A172 (cell line): ENCODE measurements around the gene SLIT3. TPM values are rescaled to one million over a fixed set of nuclear protein-coding genes. Genes with fewer than 3 reads are reported as not detected.

Experiments
- DNase-seq: peaks from one replicate; pipeline ENCODE4 v3.0.0-alpha.2; 2015; ENCODE audit warnings: low spot score
- total RNA-seq: library from RNA; depleted of rRNA; stranded (reverse); fragments of >200 nt; shearing (Covaris generic); gene quantifications from 2 replicates; pipeline ENCODE4 v1.2.3, GENCODE V29; 2014

SLIT3 gene
- total RNA-seq, 1 experiment from 2014 or later: 0.12 TPM

DNA sequence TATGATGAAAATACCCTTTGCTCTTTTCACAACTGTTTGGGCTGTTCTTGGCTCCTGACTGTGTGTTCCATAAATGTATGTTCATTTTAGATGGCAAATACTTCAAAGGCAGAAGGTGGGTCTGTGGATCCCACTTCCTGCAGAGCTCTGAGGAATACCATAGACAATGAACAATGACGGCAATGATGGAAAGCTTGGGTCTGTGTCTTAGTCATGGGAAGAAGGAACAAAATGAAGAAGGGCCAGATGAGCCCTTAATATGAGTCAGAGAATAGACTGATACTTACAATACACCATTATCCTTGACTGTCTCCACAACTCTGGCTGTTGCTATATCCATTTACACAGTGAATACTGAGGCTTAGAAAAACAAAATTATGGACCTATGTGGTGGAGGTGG, 126.0 kb downstream of the SLIT3 start:
- DNase-seq: no peak

- peak; percentile 27 for DNase-seq
Measured at GRCh38 chr5:169173372-169173771, 127.6 kb downstream of the SLIT3 start.

GRCh38 chr5:169171515-169171914, 129.4 kb downstream of the SLIT3 start:
- DNase-seq: no peak

- DNase-seq: no peak
Measured at GRCh38 chr5:169169783-169170182, 131.2 kb downstream of the SLIT3 start.

GRCh38 chr5:169168280-169168679, 132.7 kb downstream of the SLIT3 start:
- no peak for DNase-seq

- DNase-seq: no peak
Measured at GRCh38 chr5:169166078-169166477, 134.9 kb downstream of the SLIT3 start.

GRCh38 chr5:169165052-169165451, 135.9 kb downstream of the SLIT3 start:
- no peak for DNase-seq

- DNase-seq: peak; percentile 94
Measured at GRCh38 chr5:169164481-169164925, 136.4 kb downstream of the SLIT3 start.

DNA sequence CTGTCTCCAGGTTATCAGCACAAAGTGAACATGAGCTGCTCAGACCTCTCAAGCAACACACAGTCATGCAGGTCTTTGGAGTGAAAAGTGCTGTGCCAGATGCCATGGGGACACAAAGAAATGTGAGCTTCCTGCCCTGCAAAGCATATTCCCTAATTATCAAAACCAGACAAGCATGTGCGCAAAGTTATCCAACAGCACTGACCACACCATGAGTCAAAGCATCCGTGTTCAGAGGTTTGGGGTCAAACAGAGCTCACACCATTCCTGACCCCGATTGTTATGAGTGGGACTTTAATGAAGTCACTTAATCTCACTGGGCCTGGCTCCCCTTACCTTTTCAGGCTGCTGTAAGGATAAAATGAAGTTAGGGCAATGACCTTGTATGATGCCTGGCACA, 138.5 kb downstream of the SLIT3 start:
- DNase-seq: peak; percentile 86

- peak; percentile 100 for DNase-seq
Measured at GRCh38 chr5:169161022-169161680, 139.8 kb downstream of the SLIT3 start.

DNA sequence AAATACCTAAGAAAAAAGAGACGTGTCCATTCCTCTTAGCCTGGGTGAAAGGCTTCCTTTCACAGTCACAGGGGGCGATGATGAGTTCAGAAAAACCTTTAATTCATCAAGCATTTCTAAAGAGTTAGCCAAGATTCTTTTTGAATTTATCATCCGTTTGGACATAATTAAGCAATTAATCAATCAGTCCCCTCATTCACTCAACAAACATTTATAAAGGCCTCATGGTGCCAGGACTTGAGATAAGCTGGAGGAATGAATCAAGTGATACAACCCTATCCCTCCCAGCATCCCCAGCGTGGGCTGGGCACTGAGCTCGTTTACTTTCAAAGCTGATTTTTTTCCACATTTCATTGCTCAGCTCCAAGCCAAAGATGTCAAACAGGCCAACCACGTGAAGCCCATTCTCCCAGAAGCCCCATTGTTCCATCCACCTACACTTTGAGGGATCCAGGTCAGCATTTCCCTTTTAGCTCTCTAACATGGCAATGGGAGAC, 140.5 kb downstream of the SLIT3 start:
- DNase-seq: peak; percentile 90

DNA sequence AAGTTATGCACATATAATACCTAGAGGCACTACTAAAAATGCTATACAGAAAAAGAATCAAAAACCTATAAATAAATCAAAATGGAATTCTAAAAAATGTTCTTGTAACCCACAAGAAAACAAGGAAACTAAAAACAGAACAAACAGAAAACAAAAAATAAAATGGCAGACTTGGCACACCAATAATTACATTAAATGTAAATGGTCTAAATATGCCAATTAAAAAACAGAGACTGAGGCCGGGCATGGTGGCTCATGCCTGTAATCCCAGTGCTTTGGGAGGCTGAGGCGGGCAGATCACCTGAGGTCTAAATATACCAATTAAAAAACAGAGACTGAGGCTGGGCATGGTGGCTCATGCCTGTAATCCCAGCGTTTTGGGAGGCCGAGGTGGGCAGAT, 142.2 kb downstream of the SLIT3 start:
- DNase-seq: no peak

- no peak for DNase-seq
Measured at GRCh38 chr5:169157064-169157463, 143.9 kb downstream of the SLIT3 start.

DNA sequence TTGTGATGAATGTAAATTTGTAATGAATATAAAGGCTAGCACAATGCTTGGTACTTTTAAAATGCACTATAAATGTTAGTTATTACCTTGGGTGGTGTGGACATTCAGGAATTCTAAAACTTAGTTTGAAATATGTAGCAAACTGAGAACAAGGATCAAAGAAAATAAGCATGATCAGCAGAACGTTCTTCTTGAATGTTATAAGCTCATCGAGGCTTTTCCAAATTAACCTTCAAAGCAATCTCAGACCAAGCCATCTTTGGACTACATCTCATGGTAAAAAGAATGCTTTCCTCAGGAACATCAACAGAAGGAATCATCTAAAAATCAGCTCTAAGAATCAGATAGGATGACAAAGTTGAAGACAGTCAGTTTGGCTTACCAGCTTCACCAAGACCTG, 146.3 kb downstream of the SLIT3 start:
- no peak for DNase-seq

DNA sequence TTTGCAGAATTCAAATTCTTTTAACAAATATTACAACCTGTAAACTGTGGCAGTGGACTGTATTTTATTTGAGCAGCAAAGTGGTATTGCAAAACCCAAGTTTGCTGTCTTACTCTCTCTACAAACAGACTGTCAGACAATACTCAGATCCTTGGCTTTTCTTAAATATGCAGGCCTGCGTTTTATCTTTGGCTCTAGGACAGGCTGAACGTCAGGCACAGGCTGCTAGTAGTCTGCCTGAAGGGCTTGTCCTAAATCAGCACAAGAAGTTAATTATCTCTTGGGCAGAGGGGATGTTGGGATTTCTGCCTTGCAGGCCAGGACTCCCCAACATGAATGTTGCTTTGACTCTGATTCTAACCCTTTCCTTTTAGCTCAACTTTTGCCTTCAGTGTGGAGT, 147.5 kb downstream of the SLIT3 start:
- DNase-seq: no peak

GRCh38 chr5:169152946-169153345, 148.0 kb downstream of the SLIT3 start:
- DNase-seq: no peak

DNA sequence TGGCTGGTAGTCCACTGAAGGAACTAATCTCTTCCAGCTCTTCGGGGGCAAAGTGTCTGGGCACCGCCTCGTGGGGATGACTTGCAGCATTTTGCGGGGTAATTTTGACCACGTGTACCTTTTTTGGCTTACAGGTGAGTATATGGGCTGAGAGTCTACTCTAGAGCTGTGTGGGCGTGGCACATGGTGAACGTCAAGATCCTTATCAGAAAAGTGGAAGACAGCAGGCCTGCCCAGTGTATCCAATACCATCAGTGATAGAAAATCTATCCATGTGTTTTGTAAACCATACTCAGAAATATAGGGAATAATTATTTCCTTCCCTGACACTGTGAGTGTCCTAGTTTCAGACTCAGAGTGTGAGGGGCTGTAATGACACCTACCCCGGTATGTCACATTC, 148.5 kb downstream of the SLIT3 start:
- DNase-seq: no peak

GRCh38 chr5:169151051-169151805, 149.7 kb downstream of the SLIT3 start:
- DNase-seq: no peak

DNA sequence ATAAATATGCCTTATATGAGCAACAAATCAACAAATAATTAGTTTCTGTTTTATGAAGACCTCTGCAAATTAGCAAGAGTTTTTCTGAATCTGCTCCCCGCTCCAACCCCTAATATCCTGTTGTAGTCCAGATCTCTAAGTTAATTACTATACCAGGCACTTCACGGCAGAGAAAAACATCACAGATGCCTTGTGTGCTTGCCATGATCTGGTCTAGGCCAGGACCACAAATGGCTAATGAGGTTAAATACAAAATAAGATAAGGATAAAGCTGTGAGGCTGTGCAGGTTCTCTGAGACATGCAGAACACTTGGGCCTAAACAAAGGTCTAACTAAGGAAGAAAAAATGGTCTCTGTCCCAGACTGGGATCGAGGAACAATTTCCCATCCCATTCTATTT, 150.8 kb downstream of the SLIT3 start:
- DNase-seq: no peak

DNA sequence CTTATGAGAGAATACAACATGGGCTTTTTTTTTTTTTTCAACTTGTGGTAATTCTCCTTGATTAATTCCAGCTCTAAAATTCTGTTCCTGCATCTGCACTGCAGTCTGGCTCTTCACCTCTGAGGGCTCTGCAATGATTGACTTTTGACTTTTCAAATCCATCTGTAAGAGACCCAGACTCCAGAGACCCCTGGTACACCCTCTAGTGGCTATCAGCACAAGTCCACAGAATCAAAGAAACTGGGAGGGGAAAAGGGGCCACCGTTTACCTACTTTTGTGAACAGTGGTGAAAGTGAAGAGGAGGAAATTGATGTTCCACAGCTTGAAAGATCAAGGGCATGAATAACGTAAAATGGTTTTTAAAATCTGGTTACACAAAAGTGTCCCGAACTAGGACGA, 151.6 kb downstream of the SLIT3 start:
- no peak for DNase-seq

- no peak for DNase-seq
Measured at GRCh38 chr5:169148138-169148740, 152.7 kb downstream of the SLIT3 start.

DNA sequence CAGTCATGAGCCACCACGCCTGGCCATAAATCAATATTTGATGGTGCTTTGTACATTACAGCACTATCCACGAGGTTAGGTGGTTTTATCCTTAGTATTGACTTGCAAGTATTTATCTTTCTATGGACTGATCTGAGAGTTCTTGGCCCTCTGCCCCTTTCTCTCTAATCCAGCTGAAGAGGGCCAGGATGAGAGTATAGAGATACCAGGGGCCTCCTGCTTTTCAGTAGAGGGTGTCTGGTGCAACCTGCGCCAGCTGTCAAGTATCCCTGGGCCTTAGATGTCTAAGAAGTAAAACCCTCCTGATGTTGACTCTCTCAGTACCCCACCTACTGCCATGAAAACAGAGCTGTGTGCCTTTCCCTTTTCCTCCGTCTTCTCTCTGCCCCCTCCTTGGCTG, 153.4 kb downstream of the SLIT3 start:
- no peak for DNase-seq

GRCh38 chr5:169146158-169146557, 154.8 kb downstream of the SLIT3 start:
- no peak for DNase-seq
